HepG2 (cell line): ENCODE data around the gene ADGRL3. TPM values are rescaled to one million over a fixed set of nuclear protein-coding genes. Genes with fewer than 3 reads are reported as not detected.

ENCODE experiments used
- ATAC-seq: fragments of 200-7000 bp; cut with Tn5 transposase; 3 replicates; pipeline ENCODE4 v1.9.1; 2020; ENCODE audit warnings: mild to moderate bottlenecking, moderate library complexity
- BruUV-seq: library from RNA; stranded (reverse); fragments of 400-500 nt; replicated peaks from 2 replicates; lab custom pipeline; 2021; lab: Mats Ljungman, UMichigan
- CTCF ChIA-PET: fragments of 300-600 bp; formaldehyde crosslinking; extraction: SDS; loops from one replicate; lab custom pipeline; 2021; ENCODE audit warnings: low total read pairs, inconsistent platforms, low intra/inter-chr PET ratio; lab: Yijun Ruan, JAX
- POLR2A ChIA-PET: fragments of 350-600 bp; sonication (Branson Sonifier 250); formaldehyde crosslinking; loops from one replicate; lab custom pipeline; 2020; ENCODE audit warnings: antibody characterized with exemption, inconsistent platforms; lab: Yijun Ruan, JAX
- DNase-seq: peaks from one replicate; pipeline ENCODE4 v3.0.0-alpha.2; 2015; ENCODE audit warnings: low spot score
- FAIRE-seq: peaks from 3 replicates; lab custom pipeline; 2011; peaks lifted over from hg19 to GRCh38; lab: Jason Lieb, UNC
- H2AFZ ChIP-seq: one replicate; pipeline ENCODE4 v1.6.1; 2011; ENCODE audit warnings: low read length, inconsistent platforms
- H3K27ac ChIP-seq: fragments of 300-600 bp; 3 replicates; pipeline ENCODE4 v1.8.0; 2011; ENCODE audit warnings: mixed run types, mild to moderate bottlenecking, mixed read lengths, low read length, inconsistent platforms; ENCODE audit not compliant: insufficient read depth; ENCODE audit errors: extremely low read length
- H3K27me3 ChIP-seq, 2 experiments: fragments of 200-600 bp in 1 of 2; 2 replicates in 1 of 2; 3 replicates in 1 of 2; pipeline versions ENCODE4 v1.6.0 to v1.8.0; 2011; ENCODE audit warnings: low read length in 2 of 2, mild to moderate bottlenecking in 2 of 2, moderate library complexity in 2 of 2, inconsistent platforms in 1 of 2; ENCODE audit not compliant: insufficient read depth in 2 of 2, control insufficient read depth in 1 of 2
- H3K36me3 ChIP-seq, 2 experiments: fragments of 200-600 bp in 1 of 2; replicated peaks in 1 of 2; 2 replicates in 1 of 2; 3 replicates in 1 of 2; pipeline versions ENCODE4 v1.5.1 to v1.8.0; 2011; ENCODE audit warnings: low read length in 2 of 2, inconsistent platforms in 1 of 2; ENCODE audit not compliant: insufficient read depth in 2 of 2, control insufficient read depth in 1 of 2
- H3K4me1 ChIP-seq: 2 replicates; pipeline ENCODE4 v1.5.1; 2012; ENCODE audit warnings: low read length, inconsistent platforms; ENCODE audit not compliant: insufficient read depth
- H3K4me2 ChIP-seq: 2 replicates; pipeline ENCODE4 v1.6.0; 2011; ENCODE audit warnings: low read depth, low read length, inconsistent platforms
- H3K4me3 ChIP-seq, 3 experiments: fragments of 200-600 bp in 1 of 3; sonication (generic), shearing (Covaris generic) in 1 of 3; replicated peaks in 1 of 3; 2 replicates each; pipeline ENCODE4 v1.5.1; 2011 to 2016; ENCODE audit warnings: low read length in 3 of 3, inconsistent platforms in 2 of 3, low read depth in 2 of 3, mild to moderate bottlenecking in 2 of 3, control low read depth in 1 of 3, mixed read lengths in 1 of 3; ENCODE audit not compliant: insufficient read depth in 1 of 3
- H3K79me2 ChIP-seq: one replicate; pipeline ENCODE4 v1.6.1; 2011; ENCODE audit warnings: low read length, inconsistent platforms; ENCODE audit not compliant: insufficient read depth
- H3K9ac ChIP-seq: 2 replicates; pipeline ENCODE4 v1.6.0; 2011; ENCODE audit warnings: mild to moderate bottlenecking, low read depth, low read length, inconsistent platforms; ENCODE audit not compliant: insufficient read depth
- H3K9me3 ChIP-seq: 2 replicates; pipeline ENCODE4 v1.5.1; 2012; ENCODE audit warnings: mild to moderate bottlenecking, low read length
- H4K20me1 ChIP-seq: 2 replicates; pipeline ENCODE4 v1.6.0; 2011; ENCODE audit warnings: inconsistent platforms, mild to moderate bottlenecking, low read length, moderate library complexity; ENCODE audit not compliant: insufficient read depth
- MBNL3 ChIP-seq: fragments of 250-450 bp; sonication (Bioruptor Pico); conservative IDR thresholded peaks from 2 replicates; pipeline ENCODE4 v1.8.0; 2022; ENCODE audit warnings: mild to moderate bottlenecking, inconsistent platforms
- MED8 ChIP-seq: sonication (generic); formaldehyde crosslinking; IDR thresholded peaks from 2 replicates; pipeline ENCODE4 v1.8.1; 2023; ENCODE audit warnings: mild to moderate bottlenecking, missing genetic modification reagents; ENCODE audit not compliant: insufficient replicate concordance
- MYNN ChIP-seq: sonication (generic); formaldehyde crosslinking; IDR thresholded peaks from 2 replicates; pipeline ENCODE4 v1.4.0; 2020; ENCODE audit warnings: mild to moderate bottlenecking, low read depth, missing genetic modification reagents
- POLR2AphosphoS5 ChIP-seq: IDR thresholded peaks from 2 replicates; pipeline ENCODE4 v1.6.1; 2012; ENCODE audit warnings: low read depth, low read length
- PPARG ChIP-seq: conservative IDR thresholded peaks from 2 replicates; pipeline ENCODE4 v1.6.1; 2016; ENCODE audit warnings: missing biosample characterization, missing genetic modification reagents
- RBM22 ChIP-seq: fragments of 200-400 bp; formaldehyde crosslinking; optimal IDR thresholded peaks from 2 replicates; pipeline ENCODE3; 2017; ENCODE audit warnings: mild to moderate bottlenecking, low read length, moderate library complexity
- RFX3 ChIP-seq: IDR thresholded peaks from 2 replicates; pipeline ENCODE4 v1.6.1; 2016; ENCODE audit warnings: missing biosample characterization, missing genetic modification reagents
- SUZ12 ChIP-seq: fragments of 150-350 bp; IDR thresholded peaks from 2 replicates; pipeline ENCODE4 v1.6.1; 2014; ENCODE audit warnings: low read depth, low read length
- TBP ChIP-seq: sonication (generic); formaldehyde crosslinking; IDR thresholded peaks from 2 replicates; pipeline ENCODE4 v1.5.0; 2020; ENCODE audit warnings: missing genetic modification reagents
- ZBTB20 ChIP-seq: sonication (generic); formaldehyde crosslinking; IDR thresholded peaks from 2 replicates; pipeline ENCODE4 v1.8.1; 2023; ENCODE audit warnings: missing genetic modification reagents, low read depth, mild to moderate bottlenecking, borderline replicate concordance
- ZFP41 ChIP-seq: sonication (generic); formaldehyde crosslinking; IDR thresholded peaks from 2 replicates; pipeline ENCODE4 v1.4.0; 2020; ENCODE audit warnings: mild to moderate bottlenecking, missing genetic modification reagents, borderline replicate concordance
- ZNF430 ChIP-seq: sonication (generic); formaldehyde crosslinking; IDR thresholded peaks from 2 replicates; pipeline ENCODE4 v1.9.0; 2021; ENCODE audit warnings: mild to moderate bottlenecking, missing genetic modification reagents
- ZNF652 ChIP-seq: IDR thresholded peaks from 2 replicates; pipeline ENCODE4 v1.6.1; 2016; ENCODE audit warnings: low read depth, borderline replicate concordance
- ZNF788 ChIP-seq: sonication (generic); formaldehyde crosslinking; IDR thresholded peaks from 2 replicates; pipeline ENCODE4 v1.5.0; 2020; ENCODE audit warnings: mild to moderate bottlenecking, missing genetic modification reagents, borderline replicate concordance
- WGBS: methylation state at CpG from one replicate; pipeline ENCODE4 v1.1.6; 2017; ENCODE audit warnings: low lambda C conversion rate; 5-methylcytosine and 5-hydroxymethylcytosine counted together
- in situ Hi-C: cut with HindIII; loops from 2 replicates; pipeline ENCODE4 v1.10.0; 2017; ENCODE audit warnings: low pct_unique_long_range_greater_than_20kb; ENCODE audit not compliant: extremely low pct_ligation_motif_present
- intact Hi-C: fragments of 100-400 bp; cut with micrococcal nuclease; formaldehyde crosslinking; loops from one replicate; pipeline ENCODE4 v1.10.0; 2022; ENCODE audit not compliant: unreplicated experiment
- polyA plus RNA-seq, 8 experiments: library from polyadenylated mRNA; depleted of rRNA in 3 of 8; stranded (reverse) in 7 of 8; unstranded in 1 of 8; fragments of >200 nt; fragmentation: Illumina TruSeq in 4 of 8; extraction: Trizol in 4 of 8; gene quantifications; 2 replicates each; pipeline versions ENCODE4 v1.2.1 to v1.2.3, GENCODE V29; 2011 to 2016; ENCODE audit warnings: low read depth in 4 of 8, missing spikeins in 1 of 8, mixed read lengths in 1 of 8; ENCODE audit not compliant: insufficient read depth in 1 of 8
- total RNA-seq, 5 experiments: library from RNA; depleted of rRNA; stranded (reverse); fragments of >200 nt; fragmentation: Illumina TruSeq; extraction: Trizol; gene quantifications; 2 replicates each; pipeline ENCODE4 v1.2.3, GENCODE V29; 2016; ENCODE audit warnings: low read depth in 1 of 5
- TF ChIP-seq, protein P1 (sequence below): sonication (generic); formaldehyde crosslinking; IDR thresholded peaks from 2 replicates; pipeline ENCODE4 v1.8.1; 2023; ENCODE audit warnings: mild to moderate bottlenecking, missing genetic modification reagents
- TF ChIP-seq, protein P2 (sequence below): sonication (generic); formaldehyde crosslinking; IDR thresholded peaks from 2 replicates; pipeline ENCODE4 v1.8.0; 2023; ENCODE audit warnings: mild to moderate bottlenecking, missing genetic modification reagents
- TF ChIP-seq, protein P3 (sequence below): sonication (generic); formaldehyde crosslinking; IDR thresholded peaks from 2 replicates; pipeline ENCODE4 v1.9.0; 2021; ENCODE audit warnings: missing genetic modification reagents, borderline replicate concordance

ADGRL3 gene
- total and polyA plus RNA-seq, 2 of the 13 experiments (the other 11 are each of a cell fraction or from before 2014, with no cell fraction given) = 0.04 to 0.05 TPM

DNA sequence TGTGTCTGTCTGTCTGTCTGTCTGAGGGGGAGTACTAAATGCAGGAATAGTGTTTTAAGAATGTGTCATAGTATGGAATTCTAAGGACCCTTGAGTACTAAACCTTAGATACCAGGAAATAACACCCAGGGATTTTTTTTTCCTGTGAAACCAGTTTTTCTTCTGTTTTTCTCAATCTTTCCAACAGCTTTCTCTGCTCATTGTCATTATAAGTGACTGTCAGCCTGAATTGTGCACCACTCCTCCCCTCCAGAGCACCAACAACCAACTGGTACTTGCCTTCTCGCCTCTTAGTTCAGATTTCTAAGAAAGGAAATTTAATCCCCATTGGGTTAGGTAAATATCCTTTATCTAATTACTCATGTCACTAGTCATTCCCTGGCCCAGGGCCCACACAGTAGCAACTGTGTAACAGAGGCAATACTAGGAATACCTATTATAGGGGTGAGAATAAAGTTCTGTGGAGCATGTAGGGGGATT is 320.6 kb downstream of the ADGRL3 start:
- in situ Hi-C loops = no loop called here
- FAIRE-seq (no peak), ATAC-seq (no peak), DNase-seq (no peak)
- Histone ChIP-seq H3K4me3 (no peak overlapping the region), H3K9ac (no peak overlapping the region), H3K9me3 (no peaks in the 10 kb centered on the region), H2AFZ (no peak overlapping the region), H3K79me2 (no peaks in the 10 kb centered on the region), H3K27ac (no peak overlapping the region), H3K4me2 (no peak overlapping the region), H3K36me3 (no peaks in the 10 kb centered on the region), H3K4me1 (no peaks in the 10 kb centered on the region), H4K20me1 (no peaks in the 10 kb centered on the region), H3K27me3 (no peaks in the 10 kb centered on the region)
- POLR2A ChIA-PET = no interaction called here
- intact Hi-C loops = no loop called here
- no TSS peak for BruUV-seq
- WGBS = 3% methylated on average over 1 of the region's 1 CpG
- TF ChIP-seq PPARG (CRISPR knock-in tag) (no peak), MYNN (no peak), TBP (CRISPR knock-in tag) (no peak), RFX3 (no peak), ZBTB20 (CRISPR knock-in tag) (no peak), ZFP41 (CRISPR knock-in tag) (no peak), MED8 (no peak), ZNF652 (CRISPR knock-in tag) (no peak), POLR2AphosphoS5 (no peak), ZNF788 (no peak), ZNF430 (CRISPR knock-in tag) (no peak), SUZ12 (no peak), RBM22 (no peak), MBNL3 (CRISPR knock-in tag) (no peak)
- TF ChIP-seq, protein P1, sequence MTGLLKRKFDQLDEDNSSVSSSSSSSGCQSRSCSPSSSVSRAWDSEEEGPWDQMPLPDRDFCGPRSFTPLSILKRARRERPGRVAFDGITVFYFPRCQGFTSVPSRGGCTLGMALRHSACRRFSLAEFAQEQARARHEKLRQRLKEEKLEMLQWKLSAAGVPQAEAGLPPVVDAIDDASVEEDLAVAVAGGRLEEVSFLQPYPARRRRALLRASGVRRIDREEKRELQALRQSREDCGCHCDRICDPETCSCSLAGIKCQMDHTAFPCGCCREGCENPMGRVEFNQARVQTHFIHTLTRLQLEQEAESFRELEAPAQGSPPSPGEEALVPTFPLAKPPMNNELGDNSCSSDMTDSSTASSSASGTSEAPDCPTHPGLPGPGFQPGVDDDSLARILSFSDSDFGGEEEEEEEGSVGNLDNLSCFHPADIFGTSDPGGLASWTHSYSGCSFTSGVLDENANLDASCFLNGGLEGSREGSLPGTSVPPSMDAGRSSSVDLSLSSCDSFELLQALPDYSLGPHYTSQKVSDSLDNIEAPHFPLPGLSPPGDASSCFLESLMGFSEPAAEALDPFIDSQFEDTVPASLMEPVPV = no peak
- TF ChIP-seq, protein P2, sequence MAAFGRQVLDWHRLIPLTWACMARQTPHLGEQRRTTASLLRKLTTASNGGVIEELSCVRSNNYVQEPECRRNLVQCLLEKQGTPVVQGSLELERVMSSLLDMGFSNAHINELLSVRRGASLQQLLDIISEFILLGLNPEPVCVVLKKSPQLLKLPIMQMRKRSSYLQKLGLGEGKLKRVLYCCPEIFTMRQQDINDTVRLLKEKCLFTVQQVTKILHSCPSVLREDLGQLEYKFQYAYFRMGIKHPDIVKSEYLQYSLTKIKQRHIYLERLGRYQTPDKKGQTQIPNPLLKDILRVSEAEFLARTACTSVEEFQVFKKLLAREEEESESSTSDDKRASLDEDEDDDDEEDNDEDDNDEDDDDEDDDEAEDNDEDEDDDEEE = no peak
- TF ChIP-seq, protein P3, sequence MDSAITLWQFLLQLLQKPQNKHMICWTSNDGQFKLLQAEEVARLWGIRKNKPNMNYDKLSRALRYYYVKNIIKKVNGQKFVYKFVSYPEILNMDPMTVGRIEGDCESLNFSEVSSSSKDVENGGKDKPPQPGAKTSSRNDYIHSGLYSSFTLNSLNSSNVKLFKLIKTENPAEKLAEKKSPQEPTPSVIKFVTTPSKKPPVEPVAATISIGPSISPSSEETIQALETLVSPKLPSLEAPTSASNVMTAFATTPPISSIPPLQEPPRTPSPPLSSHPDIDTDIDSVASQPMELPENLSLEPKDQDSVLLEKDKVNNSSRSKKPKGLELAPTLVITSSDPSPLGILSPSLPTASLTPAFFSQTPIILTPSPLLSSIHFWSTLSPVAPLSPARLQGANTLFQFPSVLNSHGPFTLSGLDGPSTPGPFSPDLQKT (CRISPR knock-in tag) = no peak
- CTCF ChIA-PET = no interaction called here
